Neuron (in vitro differentiated cells): ENCODE data around the gene AGRN.
"Not testable (repeated sequence)": the region's sequence is repeated elsewhere in the genome, so short reads cannot be mapped to it uniquely, and the experiment has no call there.

Experiments used
- H2AFZ ChIP-seq: one replicate; pipeline ENCODE4 v1.6.1; 2013; ENCODE audit warnings: low read depth, mild to moderate bottlenecking, inconsistent platforms, low read length, moderate library complexity
- H3K27me3 ChIP-seq: one replicate; pipeline ENCODE4 v1.6.1; 2013; ENCODE audit warnings: low read length; ENCODE audit not compliant: insufficient read depth
- H3K36me3 ChIP-seq: one replicate; pipeline ENCODE4 v1.6.1; 2013; ENCODE audit warnings: low read length; ENCODE audit not compliant: insufficient read depth
- H3K4me1 ChIP-seq: one replicate; pipeline ENCODE4 v1.6.1; 2013; ENCODE audit warnings: low read length; ENCODE audit not compliant: insufficient read depth
- H3K4me3 ChIP-seq: 2 replicates; pipeline ENCODE4 v1.5.1; 2013; ENCODE audit warnings: mild to moderate bottlenecking, low read length, moderate library complexity
- H3K9me3 ChIP-seq: one replicate; pipeline ENCODE4 v1.6.1; 2013; ENCODE audit warnings: low read length

The AGRN gene

GRCh38 chr1:978069-978834 is 41.7 kb upstream of the AGRN start:
- Histone ChIP-seq H2AFZ (no peak overlapping the region), H3K4me3 (no peak overlapping the region), H3K9me3 (peaks cover 4% of the 10 kb centered on the region), H3K4me1 (peaks cover 10% of the 10 kb centered on the region), H3K36me3 (no peaks in the 10 kb centered on the region), H3K27me3 (peaks cover 40% of the 10 kb centered on the region)

GRCh38 chr1:978835-979743 is 40.8 kb upstream of the AGRN start:
- H3K9me3 ChIP-seq = peaks cover 4% of the 10 kb centered on the region
- peaks cover 33% of the 10 kb centered on the region for H3K27me3 ChIP-seq
- H3K36me3 ChIP-seq = no peaks in the 10 kb centered on the region
- H3K4me1 ChIP-seq = peaks cover 4% of the 10 kb centered on the region
- H2AFZ ChIP-seq = no peak overlapping the region
- H3K4me3 ChIP-seq = no peak overlapping the region

GRCh38 chr1:979744-980072 is 40.2 kb upstream of the AGRN start:
- no peak overlapping the region for H3K4me3 ChIP-seq
- no peak overlapping the region for H2AFZ ChIP-seq
- H3K4me1 ChIP-seq = peaks cover 4% of the 10 kb centered on the region
- H3K9me3 ChIP-seq = peaks cover 4% of the 10 kb centered on the region
- peaks cover 27% of the 10 kb centered on the region for H3K27me3 ChIP-seq
- no peaks in the 10 kb centered on the region for H3K36me3 ChIP-seq

- H3K4me3 ChIP-seq = no peak overlapping the region
- peaks cover 23% of the 10 kb centered on the region for H3K27me3 ChIP-seq
These were observed 39.8 kb upstream of the AGRN start for GRCh38 chr1:980137-980571.

GRCh38 chr1:980602-981395 is 39.1 kb upstream of the AGRN start:
- Histone ChIP-seq H3K9me3 (peaks cover 4% of the 10 kb centered on the region), H3K27me3 (peaks cover 19% of the 10 kb centered on the region), H3K4me1 (peaks cover 3% of the 10 kb centered on the region), H3K4me3 (no peak overlapping the region), H2AFZ (no peak overlapping the region), H3K36me3 (no peaks in the 10 kb centered on the region)

More at GRCh38 chr1:980137-980571, 39.8 kb upstream of the AGRN start:
- Histone ChIP-seq H3K36me3 (no peaks in the 10 kb centered on the region), H3K9me3 (peaks cover 4% of the 10 kb centered on the region), H3K4me1 (peaks cover 4% of the 10 kb centered on the region), H2AFZ (no peak overlapping the region)

- H3K9me3 ChIP-seq = peaks cover 4% of the 10 kb centered on the region
- no peak overlapping the region for H2AFZ ChIP-seq
- no peaks in the 10 kb centered on the region for H3K36me3 ChIP-seq
- H3K27me3 ChIP-seq = peaks cover 20% of the 10 kb centered on the region
- H3K4me3 ChIP-seq = no peak overlapping the region
- H3K4me1 ChIP-seq = peaks cover 2% of the 10 kb centered on the region
These were observed 38.4 kb upstream of the AGRN start for GRCh38 chr1:981491-981954.

- peaks cover 4% of the 10 kb centered on the region for H3K9me3 ChIP-seq
- H3K27me3 ChIP-seq = peaks cover 20% of the 10 kb centered on the region
- H2AFZ ChIP-seq = no peak within 1 kb of the TSS
- no peak within 1 kb of the TSS for H3K4me3 ChIP-seq
- no peaks in the 10 kb centered on the region for H3K36me3 ChIP-seq
- peaks cover 2% of the 10 kb centered on the region for H3K4me1 ChIP-seq
These were observed 37.9 kb upstream of the AGRN start, which contains the start of gene PERM1 for GRCh38 chr1:981955-982558. PERM1 (minus strand) TSS chr1:982093; CDS start chr1:981029, 1,064 bp downstream.

- H3K27me3 ChIP-seq = peaks cover 20% of the 10 kb centered on the region
- no peak overlapping the region for H3K4me3 ChIP-seq
- no peak overlapping the region for H2AFZ ChIP-seq
- H3K4me1 ChIP-seq = peaks cover 2% of the 10 kb centered on the region
- no peaks in the 10 kb centered on the region for H3K36me3 ChIP-seq
- H3K9me3 ChIP-seq = peaks cover 4% of the 10 kb centered on the region
These were observed 37.0 kb upstream of the AGRN start for GRCh38 chr1:982765-983436.

- peaks cover 20% of the 10 kb centered on the region for H3K27me3 ChIP-seq
- H3K4me3 ChIP-seq = no peak overlapping the region
- no peaks in the 10 kb centered on the region for H3K36me3 ChIP-seq
- H3K4me1 ChIP-seq = peaks cover 2% of the 10 kb centered on the region
- peaks cover 2% of the 10 kb centered on the region for H3K9me3 ChIP-seq
- H2AFZ ChIP-seq = no peak overlapping the region
These were observed 36.0 kb upstream of the AGRN start for GRCh38 chr1:983798-984475.

- Histone ChIP-seq H3K4me3 (no peak overlapping the region), H3K9me3 (peaks cover 2% of the 10 kb centered on the region), H3K36me3 (no peaks in the 10 kb centered on the region), H2AFZ (no peak overlapping the region), H3K27me3 (peaks cover 20% of the 10 kb centered on the region), H3K4me1 (peaks cover 2% of the 10 kb centered on the region)
These were observed 35.5 kb upstream of the AGRN start for GRCh38 chr1:984476-984814.

GRCh38 chr1:985126-985525 is 34.8 kb upstream of the AGRN start:
- Histone ChIP-seq H3K4me3 (no peak overlapping the region), H3K4me1 (peaks cover 2% of the 10 kb centered on the region), H3K27me3 (peaks cover 20% of the 10 kb centered on the region)

GRCh38 chr1:988061-988460 is 31.9 kb upstream of the AGRN start:
- not testable (repeated sequence) for H3K9me3 ChIP-seq, H3K4me1 ChIP-seq, H3K27me3 ChIP-seq, H3K4me3 ChIP-seq, H2AFZ ChIP-seq, H3K36me3 ChIP-seq

More at GRCh38 chr1:985126-985525, 34.8 kb upstream of the AGRN start:
- Histone ChIP-seq H3K36me3 (no peaks in the 10 kb centered on the region), H3K9me3 (no peaks in the 10 kb centered on the region), H2AFZ (no peak overlapping the region)
